Activated CD4-positive, alpha-beta T cell treated with anti-CD3 and anti-CD28 coated beads for 1 hour (primary cell): ENCODE results near the gene APBB3.
A peak's percentile ranks its signal among the peaks of the same experiment; 100 is the strongest.

Source experiments
- DNase-seq: peaks from one replicate; pipeline ENCODE4 v3.0.0-alpha.2; 2020

The APBB3 gene

DNA sequence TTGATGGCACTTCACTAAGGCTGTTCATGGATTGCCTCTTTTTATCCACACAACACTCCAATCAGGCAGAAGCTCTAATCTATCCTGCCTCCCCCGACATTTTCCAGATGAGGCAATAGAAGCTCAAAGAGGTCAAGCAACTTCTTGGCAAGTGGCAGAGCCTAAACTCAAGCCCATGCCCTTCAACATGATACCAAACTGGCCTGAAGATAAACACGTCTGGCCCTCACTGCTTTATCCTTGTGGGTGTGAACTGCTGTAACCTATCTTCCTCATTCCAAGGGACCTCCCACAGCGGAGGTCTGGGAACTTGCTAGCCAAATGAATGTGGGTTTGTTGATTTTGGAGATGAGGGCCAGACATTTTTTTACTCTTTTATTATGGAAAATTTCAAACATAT lies 9.8 kb upstream of the APBB3 start:
- no peak for DNase-seq

GRCh38 chr5:140573683-140574082 lies 9.3 kb upstream of the APBB3 start:
- DNase-seq: no peak

DNA sequence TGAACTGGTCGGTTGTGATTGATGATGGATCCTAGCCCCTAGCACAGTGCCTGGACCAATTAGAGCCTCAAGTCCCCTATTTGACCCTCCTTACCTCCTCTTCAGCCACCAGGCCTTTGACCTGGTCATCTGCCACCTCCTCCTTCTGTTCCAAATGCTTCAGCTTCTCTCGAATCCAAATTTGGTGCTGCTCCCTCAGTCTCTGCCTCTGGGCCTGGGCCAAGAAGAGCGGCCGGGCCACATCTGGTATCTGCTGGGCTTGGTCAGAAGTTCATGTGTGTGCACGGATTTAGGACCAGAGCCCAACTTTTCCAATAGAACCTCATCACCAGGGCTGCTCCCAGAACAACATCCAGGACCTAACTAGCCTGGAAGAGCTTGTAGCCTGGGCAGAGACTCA lies 6.7 kb upstream of the APBB3 start:
- DNase-seq: no peak

GRCh38 chr5:140570488-140570887 lies 6.1 kb upstream of the APBB3 start:
- DNase-seq: no peak

DNA sequence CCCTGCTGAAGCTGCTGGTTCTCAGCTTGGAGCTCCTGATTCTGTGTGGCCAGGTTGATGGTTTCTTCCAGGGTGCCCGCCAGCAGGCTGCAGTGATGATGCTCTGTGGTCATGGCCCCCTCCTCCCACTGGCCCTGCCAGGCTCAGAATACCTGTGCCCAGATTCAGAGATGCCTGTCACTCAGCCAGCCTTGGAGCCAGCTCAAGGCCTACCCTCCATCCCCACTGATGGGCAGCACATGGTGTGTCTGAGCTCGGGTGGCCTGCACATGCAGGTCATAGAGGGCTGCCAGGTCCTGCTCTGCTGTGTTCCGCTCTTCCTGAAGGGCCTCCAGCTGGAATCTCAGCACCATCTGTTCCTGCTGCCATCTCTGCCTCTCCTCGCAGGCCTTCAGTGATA lies 5.7 kb upstream of the APBB3 start:
- DNase-seq: no peak

GRCh38 chr5:140569197-140569596 lies 4.8 kb upstream of the APBB3 start:
- DNase-seq: no peak

DNA sequence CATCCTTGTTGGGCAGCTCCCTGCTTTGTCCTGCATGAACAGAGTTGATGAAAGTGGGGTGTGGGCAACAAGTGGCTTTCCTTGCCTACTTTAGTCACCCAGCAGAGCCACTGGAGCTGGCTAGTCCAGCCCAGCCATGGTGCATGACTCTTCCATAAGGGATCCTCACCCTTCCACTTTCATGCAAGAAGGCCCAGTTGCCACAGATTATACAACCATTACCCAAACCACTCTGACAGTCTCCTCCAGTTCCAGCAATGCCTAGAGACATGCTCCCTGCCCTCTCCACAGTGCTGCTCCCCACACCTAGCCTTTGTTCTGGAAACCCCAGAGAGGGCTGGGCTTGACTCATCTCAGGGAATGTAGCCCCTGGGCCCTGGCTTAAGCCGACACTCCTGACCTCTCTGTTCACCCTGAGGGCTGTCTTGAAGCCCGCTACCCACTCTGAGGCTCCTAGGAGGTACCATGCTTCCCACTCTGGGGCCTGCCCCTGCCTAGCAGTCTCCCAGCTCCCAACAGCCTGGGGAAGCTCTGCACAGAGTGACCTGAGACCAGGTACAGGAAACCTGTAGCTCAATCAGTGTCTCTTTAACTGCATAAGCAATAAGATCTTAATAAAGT lies 4.2 kb upstream of the APBB3 start:
- DNase-seq: no peak

- DNase-seq: no peak
Observed at GRCh38 chr5:140567871-140568270, 3.5 kb upstream of the APBB3 start.

- DNase-seq: no peak
Observed at GRCh38 chr5:140567136-140567818, 2.9 kb upstream of the APBB3 start.

DNA sequence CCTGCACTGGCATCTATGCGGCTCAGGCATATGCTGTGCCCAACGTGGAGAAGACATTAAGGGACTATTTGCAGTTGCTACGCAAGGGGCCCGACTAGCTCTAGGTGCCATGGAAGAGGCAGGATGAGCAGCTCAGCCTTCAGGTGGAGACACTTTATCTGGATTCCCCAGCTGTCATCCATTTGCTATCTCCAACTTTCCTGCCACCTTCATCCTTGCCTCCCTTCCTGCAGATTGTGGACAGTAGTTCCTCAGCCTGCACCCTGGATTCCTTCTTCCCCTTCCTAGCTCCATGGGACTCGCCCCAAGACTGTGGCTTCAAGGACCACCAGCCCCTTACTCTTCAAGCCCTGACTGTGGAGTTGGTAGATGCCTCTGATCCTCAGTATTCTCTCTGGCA lies 2.3 kb upstream of the APBB3 start:
- no peak for DNase-seq

GRCh38 chr5:140565780-140566095 lies 1.3 kb upstream of the APBB3 start:
- no peak for DNase-seq

DNA sequence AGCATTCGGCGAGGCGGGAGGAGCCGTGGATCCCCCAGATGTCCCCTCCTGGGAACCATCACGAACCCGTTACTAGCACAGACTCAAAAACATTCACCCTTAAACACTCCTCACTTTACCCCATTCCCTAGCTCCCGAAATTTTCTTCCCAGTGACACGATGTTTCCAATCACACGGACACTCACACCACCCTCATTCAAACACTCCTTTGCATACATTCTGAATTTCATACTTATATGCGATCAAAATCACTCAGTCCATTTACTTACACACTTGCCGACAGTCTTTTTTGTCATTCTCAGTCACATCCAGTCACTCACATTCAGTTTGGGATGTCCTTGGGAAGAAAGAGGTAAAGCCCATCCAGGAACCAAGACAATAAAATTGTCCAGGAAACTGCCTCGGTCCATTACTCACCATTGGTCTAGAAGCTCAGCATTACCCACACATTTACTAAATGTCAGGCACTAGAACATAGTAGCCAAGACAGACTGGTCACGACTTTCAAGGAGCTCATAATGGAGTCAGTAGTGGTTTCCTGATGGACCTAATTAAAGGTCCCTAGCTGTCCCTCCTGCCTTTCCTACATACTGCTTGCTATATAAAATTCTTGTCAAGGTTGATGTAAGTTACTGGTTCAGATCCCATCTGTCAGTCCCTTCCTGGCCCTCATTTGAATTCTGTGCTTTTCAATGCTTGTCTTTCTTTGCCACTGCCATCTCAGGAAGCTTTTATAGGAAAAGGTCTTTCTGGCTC lies 804 bp upstream of the APBB3 start:
- no peak for DNase-seq

- DNase-seq: no peak
Observed at GRCh38 chr5:140563596-140563995, 802 bp downstream of the APBB3 start.

DNA sequence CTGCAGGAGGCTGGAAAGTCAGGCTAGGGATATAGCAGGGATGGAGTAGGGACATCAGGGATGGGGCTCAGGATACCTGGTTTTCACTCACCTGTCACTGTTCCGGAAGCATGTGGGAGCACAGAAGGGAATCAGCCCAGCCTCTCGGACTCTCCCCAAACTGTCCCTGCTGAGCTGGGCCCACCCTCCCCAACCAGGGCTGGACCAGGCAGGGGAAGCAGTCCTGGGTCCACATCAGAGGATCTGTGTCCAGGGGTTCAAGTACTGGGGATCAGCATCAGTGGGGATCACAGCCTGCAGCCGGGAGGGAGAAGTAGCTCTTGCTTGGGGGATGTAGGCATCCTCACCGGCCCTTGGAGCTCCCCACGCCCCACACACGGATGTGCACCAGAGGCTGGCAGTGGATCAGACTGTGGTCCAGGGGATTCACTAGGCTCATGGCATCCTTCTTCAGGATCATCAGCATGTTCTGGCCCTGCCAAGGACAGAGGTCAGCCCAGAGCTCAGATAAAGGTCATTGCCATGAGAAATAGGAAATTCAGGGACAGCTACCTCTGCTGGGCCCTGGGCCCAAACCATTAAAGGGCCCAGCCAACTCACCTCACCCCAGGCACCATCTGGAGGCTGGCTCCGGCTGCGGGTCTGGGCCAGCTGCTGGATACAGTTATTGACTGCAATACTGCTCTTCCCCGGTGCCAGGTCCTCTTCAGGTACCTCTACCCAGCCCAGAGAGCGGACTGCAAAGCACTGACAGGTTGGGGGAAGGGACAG lies 2.5 kb downstream of the APBB3 start:
- no peak for DNase-seq

DNA sequence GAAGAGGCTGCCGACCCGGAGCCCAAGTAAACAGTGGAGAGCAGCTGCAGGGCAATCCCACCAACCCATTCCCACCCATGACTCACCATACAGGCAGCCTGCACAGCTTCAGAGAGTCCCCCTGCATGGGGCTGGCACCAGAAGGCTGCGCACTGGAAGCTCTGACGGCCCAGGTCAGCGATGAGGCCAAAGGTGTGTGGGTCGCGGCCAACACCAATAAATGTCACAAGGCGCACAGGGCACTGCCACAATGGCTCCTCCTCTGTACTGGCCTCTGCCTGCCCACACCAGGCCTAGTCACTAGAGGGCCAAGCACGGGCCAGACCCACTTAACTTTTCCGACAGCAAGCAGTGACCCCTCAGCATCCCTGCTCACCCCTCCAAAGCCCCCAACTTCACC lies 4.2 kb downstream of the APBB3 start:
- DNase-seq: no peak

DNA sequence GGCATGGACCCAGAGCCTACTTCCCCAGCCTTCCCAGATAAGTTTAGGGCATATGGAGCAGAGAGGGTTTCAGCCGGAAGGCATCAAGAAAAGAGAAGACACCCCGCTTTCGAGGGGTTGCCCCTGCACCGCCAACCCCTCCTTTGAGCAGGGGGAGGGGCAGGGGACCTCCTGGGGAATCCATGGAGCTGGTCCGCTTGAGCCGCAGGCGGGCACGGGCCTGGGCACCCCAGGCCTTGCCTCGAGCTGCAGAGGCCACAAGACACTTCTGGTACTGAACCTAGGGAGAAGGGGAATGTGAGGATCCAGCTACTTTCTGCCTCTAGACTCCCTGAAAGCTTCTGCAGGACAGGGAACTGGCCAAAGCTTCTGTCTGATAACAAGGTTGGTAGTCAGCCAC lies 5.9 kb downstream of the APBB3 start:
- no peak for DNase-seq

DNA sequence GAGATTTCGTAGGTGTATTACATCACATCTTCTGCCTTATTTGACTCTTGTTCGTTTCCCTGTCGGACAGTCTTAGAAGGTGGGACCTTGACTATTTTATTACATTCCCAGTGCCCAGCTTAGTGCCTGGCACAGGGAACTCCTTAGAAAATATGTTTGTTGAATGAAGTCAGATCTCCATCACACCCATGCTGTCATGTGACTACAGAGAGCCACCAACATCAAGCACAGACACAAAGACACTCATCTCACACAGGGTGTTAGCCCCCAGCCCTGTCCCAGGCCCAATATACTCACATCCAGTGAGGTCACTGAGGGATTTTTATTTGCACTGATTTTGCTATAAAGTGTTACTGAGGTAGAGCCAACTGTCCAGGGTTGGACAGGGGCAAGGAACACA lies 6.4 kb downstream of the APBB3 start:
- no peak for DNase-seq

DNA sequence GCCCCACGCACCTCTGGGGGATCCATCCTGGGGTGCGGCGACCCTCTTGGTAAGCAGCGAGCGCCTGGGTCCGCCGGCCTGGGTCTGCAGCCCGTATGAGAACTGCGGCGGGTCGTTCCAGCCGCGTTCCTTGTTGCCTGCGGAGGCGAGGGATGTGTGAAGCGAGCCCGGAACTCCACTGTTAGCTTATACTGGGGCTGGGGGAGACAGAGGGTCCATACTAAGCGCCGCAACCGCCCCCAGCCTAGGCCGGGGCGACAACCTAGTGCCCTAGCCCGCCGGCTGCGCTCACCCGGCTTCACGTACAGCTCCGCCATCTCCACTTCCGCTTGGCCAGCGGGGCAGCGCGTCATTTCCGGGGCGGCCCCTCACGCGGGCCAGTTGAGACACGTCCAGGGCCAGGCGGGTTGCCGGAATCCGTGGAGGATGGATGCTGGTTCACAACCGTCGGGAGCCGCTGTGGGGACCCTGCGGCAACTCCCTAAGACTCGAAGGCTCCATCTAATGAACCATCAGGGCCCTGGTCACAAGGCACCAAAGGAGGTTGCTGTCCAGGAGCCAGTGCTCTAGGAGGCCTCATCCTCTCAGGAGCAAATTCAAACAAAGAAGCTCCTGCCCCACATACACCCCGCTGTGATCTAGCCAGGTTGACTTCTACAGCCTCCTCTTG lies 7.1 kb downstream of the APBB3 start, which contains the start of gene SRA1:
Gene SRA1, minus strand, starts transcription at position 338 of the 670 bp plus-strand sequence. Its CDS starts 21 bp downstream, at position 317.
- peak; percentile 68 for DNase-seq

DNA sequence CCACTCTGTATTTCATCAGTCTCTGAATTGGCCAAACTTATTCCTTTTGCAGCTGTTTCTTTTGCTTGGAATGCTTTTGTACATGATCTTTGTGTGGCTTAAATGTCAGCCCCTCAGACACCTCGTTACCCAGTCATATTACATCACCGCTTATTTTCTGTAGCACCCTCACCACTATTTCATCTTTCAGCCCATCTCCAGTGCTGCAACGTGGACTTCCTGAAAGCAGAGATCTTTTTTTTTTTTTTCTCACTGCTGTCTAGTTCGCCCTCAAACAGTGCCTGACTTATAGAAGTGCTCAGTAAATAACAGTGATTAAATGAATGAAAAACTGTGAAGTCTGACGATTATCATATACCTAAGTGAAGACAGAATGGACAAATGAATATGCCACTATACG lies 8.0 kb downstream of the APBB3 start:
- DNase-seq: no peak

- DNase-seq: no peak
Observed at GRCh38 chr5:140555747-140556312, 8.6 kb downstream of the APBB3 start.

GRCh38 chr5:140554454-140554853 lies 9.9 kb downstream of the APBB3 start:
- DNase-seq: no peak

DNA sequence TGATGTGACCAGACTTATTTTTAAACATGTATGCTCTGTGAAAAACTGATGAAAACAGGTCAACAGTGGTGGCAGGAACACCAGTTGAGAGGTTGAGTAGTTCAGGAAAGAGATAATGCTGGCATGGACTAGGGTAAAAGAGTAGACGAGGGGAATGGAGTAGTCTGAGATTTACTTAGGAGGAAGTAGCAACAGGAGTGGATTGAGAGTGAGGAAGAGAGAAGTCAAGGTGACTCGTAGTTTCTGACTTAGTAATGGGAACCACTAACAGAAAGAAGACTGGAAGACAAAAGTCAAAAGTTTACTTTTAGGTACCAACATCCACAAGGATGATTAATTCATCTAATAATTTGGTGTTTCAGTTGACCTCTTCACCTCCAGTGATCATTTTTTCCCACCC lies 10.7 kb downstream of the APBB3 start:
- no peak for DNase-seq

DNA sequence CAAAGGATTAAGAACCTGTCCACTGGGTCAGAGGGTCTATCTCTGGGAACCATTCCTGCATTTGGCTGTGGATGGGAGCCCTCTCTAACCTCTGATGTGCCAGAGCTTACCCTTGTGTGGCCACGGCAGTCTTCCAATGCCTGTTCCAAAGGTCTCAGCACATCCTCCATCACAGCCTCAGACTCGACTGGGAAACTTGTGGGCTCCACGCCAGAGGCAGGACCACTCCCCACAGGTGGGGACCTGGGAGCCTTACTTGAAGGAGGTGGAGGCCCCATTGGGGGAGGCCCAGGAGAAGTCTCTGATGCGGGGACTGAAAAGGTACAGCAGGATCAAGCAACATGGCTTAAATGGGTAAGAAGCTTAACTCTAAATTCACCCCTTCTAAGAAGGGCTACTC lies 12.5 kb downstream of the APBB3 start:
- no peak for DNase-seq
